ENCODE measurements around the gene LDLRAD4. TPM values are rescaled to one million over a fixed set of nuclear protein-coding genes. Genes with fewer than 3 reads are reported as not detected.
"Not testable (repeated sequence)": the region's sequence is repeated elsewhere in the genome, so short reads cannot be mapped to it uniquely, and the experiment has no call there.

LDLRAD4 gene
- total RNA-seq, 1 donor from 2014 or later: 34.5 TPM

- Mint-ChIP-seq H3K27ac (no peak overlapping the region), H3K27me3 (ENCODE audit: insufficient read depth) (peaks cover 2% of the 10 kb centered on the region), H3K4me1 (ENCODE audit: low read depth) (no peaks in the 10 kb centered on the region), H3K4me3 (no peak overlapping the region), H3K36me3 (ENCODE audit: low read depth) (peaks cover 9% of the 10 kb centered on the region), H3K9me3 (peaks cover 19% of the 10 kb centered on the region)
- intact Hi-C loops (cut with micrococcal nuclease): no loop called here
- no peak for DNase-seq (ENCODE audit: low spot score)
Measured at GRCh38 chr18:13688191-13689136, 469.9 kb downstream of the LDLRAD4 start.

GRCh38 chr18:13690060-13690459 lies 471.5 kb downstream of the LDLRAD4 start:
- H3K27me3 Mint-ChIP-seq (ENCODE audit: insufficient read depth); H3K4me3 Mint-ChIP-seq; DNase-seq (ENCODE audit: low spot score); H3K4me1 Mint-ChIP-seq (ENCODE audit: low read depth); H3K27ac Mint-ChIP-seq; intact Hi-C loops (cut with micrococcal nuclease): not testable (repeated sequence)
- H3K9me3 Mint-ChIP-seq: peaks cover 30% of the 10 kb centered on the region
- peaks cover 13% of the 10 kb centered on the region for H3K36me3 Mint-ChIP-seq (ENCODE audit: low read depth)

- peaks cover 61% of the 10 kb centered on the region for H3K9me3 Mint-ChIP-seq
- H3K4me3 Mint-ChIP-seq; H3K27ac Mint-ChIP-seq; intact Hi-C loops (cut with micrococcal nuclease); H3K27me3 Mint-ChIP-seq (ENCODE audit: insufficient read depth); DNase-seq (ENCODE audit: low spot score); H3K4me1 Mint-ChIP-seq (ENCODE audit: low read depth): not testable (repeated sequence)
- H3K36me3 Mint-ChIP-seq (ENCODE audit: low read depth): peaks cover 28% of the 10 kb centered on the region
Measured at GRCh38 chr18:13695337-13695736, 476.8 kb downstream of the LDLRAD4 start.

GRCh38 chr18:13696961-13697360 lies 478.4 kb downstream of the LDLRAD4 start:
- Mint-ChIP-seq H3K4me1 (ENCODE audit: low read depth) (no peaks in the 10 kb centered on the region), H3K4me3 (no peak overlapping the region), H3K27ac (no peak overlapping the region), H3K27me3 (ENCODE audit: insufficient read depth) (no peaks in the 10 kb centered on the region), H3K9me3 (peaks cover 68% of the 10 kb centered on the region), H3K36me3 (ENCODE audit: low read depth) (peaks cover 23% of the 10 kb centered on the region)
- no peak for DNase-seq (ENCODE audit: low spot score)
- intact Hi-C loops (cut with micrococcal nuclease): no loop called here

- no peak for DNase-seq (ENCODE audit: low spot score)
- Mint-ChIP-seq H3K4me1 (ENCODE audit: low read depth) (no peaks in the 10 kb centered on the region), H3K27me3 (ENCODE audit: insufficient read depth) (no peaks in the 10 kb centered on the region), H3K36me3 (ENCODE audit: low read depth) (peaks cover 25% of the 10 kb centered on the region), H3K4me3 (no peak overlapping the region), H3K9me3 (peaks cover 67% of the 10 kb centered on the region), H3K27ac (no peak overlapping the region)
- intact Hi-C loops (cut with micrococcal nuclease): no loop called here
Measured at GRCh38 chr18:13700153-13700552, 481.6 kb downstream of the LDLRAD4 start.

Other genes with a start within 250 kb of the LDLRAD4 start
- gene CEP192, start 227.4 kb upstream of the LDLRAD4 start, total RNA-seq: 31.2 and 32.0 TPM in 2 replicates

Measured in activated T-helper 1 cell treated with anti-CD3 and anti-CD28 coated beads, Interleukin-12 subunit alpha, Interleukin-12 subunit beta, Interleukin-2, Interleukin-4 antibody, amounts not matched to agents 30 ng/mL and 10 ng/mL and 1 ng/mL, durations not matched to agents 14 hours and 24 hours and 36 hours (primary cell).